GM19395 (cell line): ENCODE results near the gene LRP1B.

Source experiments
- ATAC-seq: cut with Tn5 transposase; IDR thresholded peaks from one replicate; pipeline ENCODE4 v1.9.1; 2021; ENCODE audit warnings: mild to moderate bottlenecking, moderate library complexity; ENCODE audit not compliant: unreplicated experiment

LRP1B gene

DNA sequence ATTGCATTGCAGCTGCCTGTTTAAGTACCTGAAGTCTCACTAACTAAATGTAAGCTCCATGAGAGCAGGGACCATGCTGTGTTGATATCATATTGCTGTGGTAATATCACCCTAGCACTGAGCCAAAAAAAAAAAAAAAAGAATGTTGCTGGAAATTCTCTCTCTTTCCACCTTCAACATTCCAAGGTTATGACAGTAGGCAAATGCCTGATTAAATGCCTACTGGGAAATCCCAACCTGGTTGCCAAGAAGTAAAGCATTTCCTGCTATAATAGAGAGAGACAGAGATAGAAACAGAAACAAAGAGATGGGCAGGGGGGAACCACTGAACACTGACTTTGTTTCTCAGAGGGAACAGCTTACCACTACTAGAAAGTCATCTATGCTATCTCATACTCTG is 1604.2 kb downstream of the LRP1B start:
- ATAC-seq = no peak

- no peak for ATAC-seq
Measured at GRCh38 chr2:140512106-140512505, 1618.7 kb downstream of the LRP1B start.

GRCh38 chr2:140509765-140510164 is 1621.1 kb downstream of the LRP1B start:
- no peak for ATAC-seq

DNA sequence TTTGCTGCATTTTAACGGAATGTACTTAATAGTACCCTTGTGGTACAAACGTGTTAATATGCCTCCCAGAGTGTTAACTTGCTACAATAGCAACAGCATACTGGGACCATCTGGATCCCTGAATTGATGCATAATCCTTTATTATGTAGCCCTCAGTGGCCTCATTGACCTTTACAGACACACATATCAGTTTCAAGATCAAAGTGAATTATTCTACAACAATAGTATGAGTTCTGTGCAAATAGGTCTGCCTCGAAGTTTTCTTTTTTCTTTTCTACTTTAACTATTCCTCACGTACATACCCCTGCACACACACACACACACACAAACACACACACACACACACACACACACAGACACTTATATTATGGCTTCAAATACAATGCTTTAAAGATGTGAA is 1622.1 kb downstream of the LRP1B start:
- ATAC-seq = no peak

GRCh38 chr2:140506606-140507005 is 1624.2 kb downstream of the LRP1B start:
- ATAC-seq = no peak

- ATAC-seq = no peak
Measured at GRCh38 chr2:140504601-140505000, 1626.2 kb downstream of the LRP1B start.

- ATAC-seq = no peak
Measured at GRCh38 chr2:140502951-140503630, 1627.7 kb downstream of the LRP1B start.

GRCh38 chr2:140498360-140498759 is 1632.5 kb downstream of the LRP1B start:
- ATAC-seq = no peak

DNA sequence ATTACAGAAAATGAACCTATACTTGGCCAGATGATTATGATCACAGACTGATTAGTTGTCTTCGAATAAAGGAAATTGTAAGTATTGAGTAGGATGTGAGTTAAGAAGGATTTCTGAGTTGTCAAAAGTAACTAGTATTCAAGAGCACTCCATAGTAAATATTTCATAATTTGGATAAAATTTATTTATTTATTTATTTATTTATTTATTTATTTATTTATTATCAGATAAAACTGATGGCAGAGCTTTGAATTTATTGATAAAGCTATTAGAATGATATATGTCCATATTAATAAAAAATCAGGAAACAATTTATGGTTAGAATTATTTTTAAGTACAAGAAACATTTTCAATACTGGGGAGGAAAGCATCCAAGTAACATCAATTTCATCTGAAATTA is 1634.1 kb downstream of the LRP1B start:
- no peak for ATAC-seq

DNA sequence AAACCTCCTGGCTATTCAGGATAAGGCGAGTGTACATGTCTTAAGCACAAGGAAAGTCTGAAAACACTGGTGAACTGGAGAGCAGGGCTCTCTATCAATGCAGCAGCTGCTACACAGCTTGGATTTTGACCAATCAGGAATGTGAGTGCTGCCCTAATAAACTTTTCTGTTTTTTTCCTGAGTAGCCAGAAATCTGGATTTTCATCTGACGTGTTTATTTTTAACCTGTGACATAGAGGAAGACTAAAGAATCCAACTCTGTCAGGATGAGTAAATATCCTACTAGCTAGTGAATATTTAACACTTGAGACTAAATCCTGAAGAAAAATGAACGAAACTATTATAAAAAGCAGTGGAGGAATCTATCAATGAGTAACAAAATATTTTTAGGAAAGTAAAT is 1638.9 kb downstream of the LRP1B start:
- ATAC-seq = no peak

DNA sequence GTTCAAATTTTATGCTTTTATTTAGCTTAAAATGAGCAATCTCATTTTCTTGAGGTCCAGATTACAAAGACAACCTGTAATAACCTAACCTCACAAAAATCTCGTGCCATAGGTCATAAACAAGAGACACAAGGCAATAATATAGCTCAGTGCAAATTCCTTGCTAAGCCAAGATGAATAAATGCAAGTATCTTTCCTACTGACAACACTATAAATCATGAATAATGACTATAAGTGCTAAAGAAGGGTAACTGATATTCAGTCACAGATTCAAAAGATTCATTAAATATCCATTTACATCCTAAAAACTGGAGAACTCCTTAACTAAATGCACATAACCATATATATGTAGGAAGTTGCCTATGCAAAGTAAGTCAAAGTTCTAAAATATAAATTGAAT is 1641.6 kb downstream of the LRP1B start:
- no peak for ATAC-seq

GRCh38 chr2:140481136-140481535 is 1649.7 kb downstream of the LRP1B start:
- no peak for ATAC-seq

GRCh38 chr2:140473851-140474250 is 1657.0 kb downstream of the LRP1B start:
- no peak for ATAC-seq

DNA sequence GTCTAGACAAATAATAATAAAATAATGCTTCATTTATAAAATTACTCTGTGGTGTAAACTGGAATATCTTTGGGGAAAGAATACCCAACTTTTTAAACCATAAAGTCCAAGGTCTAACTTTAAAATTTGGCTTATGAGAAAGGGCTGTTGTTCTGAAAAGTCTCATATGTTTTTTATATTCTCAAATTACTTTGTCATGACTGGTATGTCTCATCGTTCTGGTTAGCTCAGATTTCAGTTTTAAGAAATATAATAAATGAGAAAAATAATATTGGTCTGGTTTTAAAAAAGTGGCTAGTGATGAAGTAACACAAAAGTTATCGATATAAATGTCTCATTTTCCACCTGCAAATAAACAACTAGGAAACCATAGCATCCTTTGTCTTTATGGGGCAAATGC is 1658.1 kb downstream of the LRP1B start:
- no peak for ATAC-seq

DNA sequence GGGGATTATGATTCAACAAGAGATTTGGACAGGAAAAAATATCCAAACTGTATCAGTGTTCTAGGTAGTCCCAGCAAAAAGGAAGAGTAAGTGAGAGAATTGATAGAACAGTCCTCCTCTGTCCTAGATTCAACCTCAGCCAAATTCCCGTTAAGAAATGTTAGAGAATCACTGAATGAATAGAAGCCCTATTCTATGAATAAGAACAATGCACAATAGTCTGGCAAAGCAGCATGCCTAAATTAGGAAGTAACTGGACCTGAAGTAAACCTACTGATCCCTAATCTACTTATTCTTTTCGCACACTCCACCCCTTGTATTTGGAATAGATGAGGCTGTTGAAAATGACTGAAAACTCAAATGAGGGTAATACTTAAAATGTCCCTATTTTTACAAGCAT is 1665.5 kb downstream of the LRP1B start:
- no peak for ATAC-seq

DNA sequence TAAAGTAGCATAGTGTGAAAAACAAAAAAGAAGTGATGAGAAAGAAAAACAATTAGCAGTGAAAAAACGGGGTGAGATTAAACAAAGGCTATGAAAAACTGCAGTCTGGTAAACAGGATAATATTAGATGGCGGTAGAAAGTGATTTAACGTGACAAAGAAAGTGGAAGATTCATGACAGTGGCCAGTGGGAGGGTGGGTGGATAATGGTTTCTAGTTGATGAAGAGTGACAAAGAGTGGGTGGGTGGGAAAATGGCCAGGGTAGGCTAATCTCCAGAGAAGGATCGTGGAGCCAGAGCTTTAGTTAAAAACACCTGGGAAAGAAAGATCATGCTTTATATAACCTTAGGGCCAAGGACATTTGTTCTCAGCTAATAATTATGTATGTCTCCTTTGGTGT is 1667.8 kb downstream of the LRP1B start:
- ATAC-seq = no peak

GRCh38 chr2:140457483-140457882 is 1673.3 kb downstream of the LRP1B start:
- no peak for ATAC-seq

GRCh38 chr2:140455315-140455714 is 1675.5 kb downstream of the LRP1B start:
- no peak for ATAC-seq

DNA sequence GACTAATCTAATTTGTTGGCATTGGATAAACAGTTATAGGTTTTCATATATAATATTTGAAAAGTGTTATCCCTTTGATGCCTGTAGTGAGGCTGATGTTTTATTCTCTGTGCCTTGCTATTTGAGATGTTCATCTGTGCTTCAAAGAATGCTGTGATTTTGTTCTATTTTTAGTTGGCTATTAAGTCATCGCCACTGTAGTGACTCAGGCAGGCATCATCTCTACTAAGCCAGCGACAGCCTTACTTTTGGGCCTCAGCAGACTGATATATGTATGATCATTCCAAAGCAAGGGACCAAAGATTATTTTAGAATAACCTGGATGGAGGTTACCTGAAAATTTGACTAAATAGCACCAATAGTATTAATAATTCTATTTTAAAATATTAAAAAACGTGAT is 1676.1 kb downstream of the LRP1B start:
- no peak for ATAC-seq

DNA sequence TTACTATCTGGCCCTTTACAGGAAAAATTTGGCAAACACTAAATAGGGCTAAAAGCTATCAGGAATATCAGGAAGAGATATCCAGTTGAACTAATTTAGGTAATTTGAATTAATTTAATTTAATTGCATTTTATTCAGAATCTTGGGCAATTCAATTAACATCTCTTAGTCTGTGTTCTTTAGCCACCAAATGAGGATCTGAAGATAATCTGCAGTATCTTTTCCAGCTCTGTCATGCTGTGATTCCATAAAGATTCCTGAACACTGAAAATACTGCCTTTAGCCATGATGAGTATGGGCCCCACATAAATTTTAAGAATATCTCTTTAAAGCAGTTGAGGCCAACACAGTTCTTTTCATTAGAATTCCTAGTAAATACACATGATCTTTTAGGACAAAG is 1679.5 kb downstream of the LRP1B start:
- no peak for ATAC-seq

- no peak for ATAC-seq
Measured at GRCh38 chr2:140442319-140442718, 1688.5 kb downstream of the LRP1B start.

DNA sequence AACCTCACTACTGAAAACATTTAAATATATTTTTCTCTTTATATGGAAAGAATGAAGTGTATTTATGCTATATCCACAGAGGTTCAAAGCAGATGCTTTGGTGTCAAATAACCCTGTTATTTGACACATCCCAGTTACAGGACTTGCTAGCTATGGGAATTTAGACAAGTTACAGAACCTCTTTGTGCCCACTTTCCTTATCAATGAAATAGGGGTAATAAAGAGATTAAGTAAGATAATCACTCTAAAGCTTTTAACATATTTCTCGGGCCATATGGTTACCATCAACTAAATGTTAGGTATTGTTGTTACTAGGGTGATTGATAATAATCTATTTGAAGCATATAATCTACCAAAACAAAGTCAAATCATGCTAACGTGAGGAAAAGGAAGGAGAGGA is 1690.0 kb downstream of the LRP1B start:
- ATAC-seq = no peak

- ATAC-seq = no peak
Measured at GRCh38 chr2:140436936-140437335, 1693.9 kb downstream of the LRP1B start.
